SU-DHL-6 (cell line): ENCODE results near the gene ZNF565.

Experiments
- CTCF ChIP-seq: fragments of 200-600 bp; sonication (generic); IDR thresholded peaks from one replicate; pipeline ENCODE4 v1.5.1; 2017; ENCODE audit warnings: antibody characterized with exemption, mild to moderate bottlenecking, low read length, moderate library complexity; ENCODE audit not compliant: insufficient read depth, poor library complexity, severe bottlenecking
- EZH2phosphoT487 ChIP-seq: fragments of 200-600 bp; sonication (generic), shearing (Covaris generic); conservative IDR thresholded peaks from 2 replicates; pipeline ENCODE4 v1.6.1; 2018; ENCODE audit warnings: mild to moderate bottlenecking, antibody characterized with exemption, low read length, moderate library complexity, mixed read lengths

GRCh38 chr19:36182612-36183244 is 31.7 kb downstream of the ZNF565 start:
- TF ChIP-seq CTCF (no peak), EZH2phosphoT487 (no peak)
